Suprapubic skin (tissue), 4 donors: Measurements from ENCODE around the gene PRSS53. TPM values are rescaled to one million over a fixed set of nuclear protein-coding genes. Genes with fewer than 3 reads are reported as not detected.
A peak's percentile ranks its signal among the peaks of the same experiment; 100 is the strongest.

Experiments used
- DNase-seq, 2 donors: peaks; one replicate each; pipeline ENCODE4 v3.0.0-alpha.2; 2019; ENCODE audit warnings: low spot score in 2 of 2
- H3K27ac ChIP-seq: fragments of 200-600 bp; sonication (generic); one replicate; pipeline ENCODE4 v1.5.1; 2019
- H3K27me3 ChIP-seq: fragments of 200-600 bp; sonication (generic); one replicate; pipeline ENCODE4 v1.5.1; 2019
- H3K36me3 ChIP-seq: fragments of 200-600 bp; sonication (generic); one replicate; pipeline ENCODE4 v1.5.1; 2019
- H3K4me1 ChIP-seq: fragments of 200-600 bp; sonication (generic); one replicate; pipeline ENCODE4 v1.5.1; 2019
- H3K4me3 ChIP-seq: fragments of 200-600 bp; sonication (generic); one replicate; pipeline ENCODE4 v1.5.1; 2019; ENCODE audit warnings: mild to moderate bottlenecking
- H3K9me3 ChIP-seq: fragments of 200-600 bp; sonication (generic); one replicate; pipeline ENCODE4 v1.5.1; 2019
- CTCF ChIP-seq, 2 donors: fragments of 200-600 bp in 1 of 2; fragments of 450-650 bp in 1 of 2; sonication (generic) in 1 of 2; IDR thresholded peaks; one replicate each; pipeline ENCODE4 v1.5.1; 2016 to 2019; ENCODE audit warnings: antibody characterized with exemption in 2 of 2, mild to moderate bottlenecking in 1 of 2, moderate library complexity in 1 of 2
- EP300 ChIP-seq: sonication (generic); formaldehyde crosslinking; IDR thresholded peaks from one replicate; pipeline ENCODE4 v1.6.1; 2017; ENCODE audit warnings: antibody characterized with exemption
- POLR2A ChIP-seq, 2 donors: fragments of 450-650 bp; IDR thresholded peaks; one replicate each; pipeline ENCODE4 v1.6.1; 2017; ENCODE audit warnings: antibody characterized with exemption in 2 of 2, mild to moderate bottlenecking in 2 of 2, moderate library complexity in 2 of 2
- POLR2AphosphoS5 ChIP-seq, 3 donors: sonication (generic); formaldehyde crosslinking; IDR thresholded peaks; one replicate each; pipeline ENCODE4 v1.6.1; 2017; ENCODE audit warnings: antibody characterized with exemption in 3 of 3
- WGBS: methylation state at CpG from one replicate; pipeline ENCODE4 v1.1.5; 2018; 5-methylcytosine and 5-hydroxymethylcytosine counted together
- total RNA-seq, 4 donors: library from RNA; depleted of rRNA; stranded (reverse); fragments of >200 nt; gene quantifications; one replicate each; pipeline ENCODE4 v1.1.0, GENCODE V29; 2016

The PRSS53 gene
- total RNA-seq, 4 donors from 2014 or later = 2.0 to 10.0 (median 5.1) TPM

DNA sequence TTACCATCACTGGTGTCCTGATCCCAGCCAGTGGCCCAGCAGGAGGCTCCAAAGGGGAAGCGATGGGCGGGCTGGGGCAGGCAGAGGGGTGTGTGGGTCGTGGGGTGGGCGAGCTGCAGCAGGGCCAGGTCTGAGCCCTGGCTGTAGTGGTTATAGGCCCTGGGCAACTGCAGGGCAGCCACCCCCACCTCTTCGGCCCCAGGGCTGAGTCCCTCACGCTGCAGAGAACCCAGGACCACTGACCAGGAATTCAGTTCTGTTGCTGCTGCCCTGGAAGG lies 2.2 kb downstream of the PRSS53 start:
- TF ChIP-seq EP300 = no peak
- WGBS = 88% methylated on average over 3 of the region's 6 CpGs
- H3K4me1 ChIP-seq = peaks cover 20% of the 10 kb centered on the region
- H3K27ac ChIP-seq = no peak overlapping the region
- no peaks in the 10 kb centered on the region for H3K9me3 ChIP-seq
- H3K27me3 ChIP-seq = no peaks in the 10 kb centered on the region
- DNase-seq = no peak
- H3K36me3 ChIP-seq = peaks cover 59% of the 10 kb centered on the region
- H3K4me3 ChIP-seq = no peak overlapping the region

- H3K27me3 ChIP-seq = no peaks in the 10 kb centered on the region
- no peaks in the 10 kb centered on the region for H3K9me3 ChIP-seq
- no peak for TF ChIP-seq POLR2AphosphoS5 (IDR thresholded peaks at IDR 0.05)
- TF ChIP-seq EP300 = no peak
- no peak for TF ChIP-seq POLR2A (IDR thresholded peaks at IDR 0.05)
- no peak for TF ChIP-seq CTCF (IDR thresholded peaks at IDR 0.05)
- H3K4me3 ChIP-seq = no peak overlapping the region
- WGBS = 89% methylated on average over 13 of the region's 18 CpGs
- peaks cover 58% of the 10 kb centered on the region for H3K36me3 ChIP-seq
- peak in 1 of 2 donors; percentile 77 for DNase-seq
- H3K4me1 ChIP-seq = peaks cover 25% of the 10 kb centered on the region
- no peak overlapping the region for H3K27ac ChIP-seq
Observed at GRCh38 chr16:31085873-31086628, 2.7 kb downstream of the PRSS53 start.

GRCh38 chr16:31085411-31085810 lies 3.3 kb downstream of the PRSS53 start:
- Histone ChIP-seq H3K9me3 (no peaks in the 10 kb centered on the region), H3K4me1 (peaks cover 25% of the 10 kb centered on the region), H3K27ac (no peak overlapping the region), H3K4me3 (no peak overlapping the region), H3K36me3 (peaks cover 58% of the 10 kb centered on the region), H3K27me3 (no peaks in the 10 kb centered on the region)
- TF ChIP-seq CTCF (IDR thresholded peaks at IDR 0.05) (no peak), POLR2AphosphoS5 (IDR thresholded peaks at IDR 0.05) (no peak), POLR2A (IDR thresholded peaks at IDR 0.05) (no peak)
- WGBS = 55% methylated on average over 8 of the region's 8 CpGs
- DNase-seq = no peak

GRCh38 chr16:31084584-31085302 lies 4.0 kb downstream of the PRSS53 start:
- no peaks in the 10 kb centered on the region for H3K27me3 ChIP-seq
- peaks cover 25% of the 10 kb centered on the region for H3K4me1 ChIP-seq
- WGBS = 73% methylated on average over 4 of the region's 16 CpGs
- no peaks in the 10 kb centered on the region for H3K9me3 ChIP-seq
- H3K36me3 ChIP-seq = peaks cover 61% of the 10 kb centered on the region
- no peak overlapping the region for H3K27ac ChIP-seq
- no peak for DNase-seq
- H3K4me3 ChIP-seq = no peak overlapping the region
- TF ChIP-seq CTCF (IDR thresholded peaks at IDR 0.05) (no peak), POLR2A (IDR thresholded peaks at IDR 0.05) (no peak)

- Histone ChIP-seq H3K36me3 (peaks cover 65% of the 10 kb centered on the region), H3K27me3 (no peaks in the 10 kb centered on the region), H3K4me1 (peaks cover 28% of the 10 kb centered on the region), H3K9me3 (no peaks in the 10 kb centered on the region), H3K27ac (no peak overlapping the region), H3K4me3 (no peak overlapping the region)
- 89% methylated on average over 11 of the region's 13 CpGs for WGBS
- TF ChIP-seq EP300 (no peak), POLR2AphosphoS5 (IDR thresholded peaks at IDR 0.05) (no peak), CTCF (IDR thresholded peaks at IDR 0.05) (no peak), POLR2A (IDR thresholded peaks at IDR 0.05) (no peak)
- DNase-seq = no peak
Observed at GRCh38 chr16:31083981-31084380, 4.8 kb downstream of the PRSS53 start.
